Right atrium auricular region (tissue), 2 donors: ENCODE measurements around the gene AP3S1. TPM values are rescaled to one million over a fixed set of nuclear protein-coding genes. Genes with fewer than 3 reads are reported as not detected.
"Not testable (repeated sequence)": the region's sequence is repeated elsewhere in the genome, so short reads cannot be mapped to it uniquely, and the experiment has no call there.

Experiments
- DNase-seq: peaks from one replicate; pipeline ENCODE4 v3.0.0-alpha.2; 2019; ENCODE audit warnings: low spot score
- H3K27ac ChIP-seq, 2 donors: fragments of 200-600 bp; sonication (generic); 1 replicate in 1 of 2; 2 replicates in 1 of 2; pipeline ENCODE4 v1.5.1; 2016 to 2019
- H3K27me3 ChIP-seq, 2 donors: fragments of 200-600 bp; sonication (generic); one replicate each; pipeline versions ENCODE4 v1.5.1 to v1.6.0; 2017 to 2019
- H3K36me3 ChIP-seq: fragments of 200-600 bp; sonication (generic); one replicate; pipeline ENCODE4 v1.5.1; 2016
- H3K4me1 ChIP-seq, 2 donors: fragments of 200-600 bp; sonication (generic); one replicate each; pipeline versions ENCODE4 v1.5.1 to v1.6.0; 2017 to 2019
- H3K4me3 ChIP-seq, 2 donors: fragments of 200-600 bp; sonication (generic); 1 replicate in 1 of 2; 2 replicates in 1 of 2; pipeline ENCODE4 v1.5.1; 2017 to 2019; ENCODE audit warnings: mild to moderate bottlenecking in 1 of 2, moderate library complexity in 1 of 2
- H3K9me3 ChIP-seq, 2 donors: fragments of 200-600 bp; sonication (generic); one replicate each; pipeline ENCODE4 v1.5.1; 2019
- CTCF ChIP-seq, 2 donors: fragments of 200-600 bp; sonication (generic); IDR thresholded peaks; one replicate each; pipeline ENCODE4 v1.5.1; 2019; ENCODE audit warnings: antibody characterized with exemption in 2 of 2
- total RNA-seq, 2 donors: library from RNA; depleted of rRNA; stranded (reverse); fragments of >200 nt; gene quantifications; one replicate each; pipeline ENCODE4 v1.1.0, GENCODE V29; 2016

Gene AP3S1
- total RNA-seq, 2 donors from 2014 or later: 50.1 to 63.4 TPM

GRCh38 chr5:115873392-115873791 lies 31.7 kb downstream of the AP3S1 start:
- H3K9me3 ChIP-seq: no peaks in the 10 kb centered on the region
- TF ChIP-seq CTCF (IDR thresholded peaks at IDR 0.05): no peak
- no peak overlapping the region for H3K4me3 ChIP-seq
- H3K27ac ChIP-seq: no peak overlapping the region
- DNase-seq: no peak
- H3K27me3 ChIP-seq: no peaks in the 10 kb centered on the region
- peaks cover 28% of the 10 kb centered on the region for H3K36me3 ChIP-seq
- no peaks in the 10 kb centered on the region for H3K4me1 ChIP-seq

- Histone ChIP-seq H3K4me1 (no peaks in the 10 kb centered on the region), H3K27ac (no peak overlapping the region), H3K36me3 (peaks cover 21% of the 10 kb centered on the region), H3K9me3 (no peaks in the 10 kb centered on the region), H3K27me3 (no peaks in the 10 kb centered on the region), H3K4me3 (no peak overlapping the region)
- no peak for DNase-seq
- peak in 1 of 2 donors; percentile 32 for TF ChIP-seq CTCF (IDR thresholded peaks at IDR 0.05)
These were observed 33.7 kb downstream of the AP3S1 start for GRCh38 chr5:115875447-115875846.

GRCh38 chr5:115877342-115877741 lies 35.6 kb downstream of the AP3S1 start:
- not testable (repeated sequence) for H3K9me3 ChIP-seq, H3K4me1 ChIP-seq, DNase-seq, H3K27me3 ChIP-seq, H3K4me3 ChIP-seq, H3K36me3 ChIP-seq, H3K27ac ChIP-seq

GRCh38 chr5:115882434-115882833 lies 40.7 kb downstream of the AP3S1 start:
- H3K4me3 ChIP-seq, H3K9me3 ChIP-seq, H3K36me3 ChIP-seq, DNase-seq, H3K27me3 ChIP-seq, H3K4me1 ChIP-seq, H3K27ac ChIP-seq: not testable (repeated sequence)

GRCh38 chr5:115884704-115885103 lies 43.0 kb downstream of the AP3S1 start:
- Histone ChIP-seq H3K27ac (no peak overlapping the region), H3K27me3 (no peaks in the 10 kb centered on the region), H3K36me3 (peaks cover 9% of the 10 kb centered on the region), H3K4me3 (no peak overlapping the region), H3K4me1 (no peaks in the 10 kb centered on the region), H3K9me3 (no peaks in the 10 kb centered on the region)
- TF ChIP-seq CTCF (IDR thresholded peaks at IDR 0.05): no peak
- DNase-seq: no peak

GRCh38 chr5:115885208-115885607 lies 43.5 kb downstream of the AP3S1 start:
- not testable (repeated sequence) for H3K27me3 ChIP-seq, H3K9me3 ChIP-seq, H3K4me3 ChIP-seq, H3K36me3 ChIP-seq, H3K27ac ChIP-seq, H3K4me1 ChIP-seq, DNase-seq

GRCh38 chr5:115888027-115888426 lies 46.3 kb downstream of the AP3S1 start:
- H3K27ac ChIP-seq: no peak overlapping the region
- no peaks in the 10 kb centered on the region for H3K27me3 ChIP-seq
- TF ChIP-seq CTCF (IDR thresholded peaks at IDR 0.05): no peak
- no peaks in the 10 kb centered on the region for H3K36me3 ChIP-seq
- no peak for DNase-seq
- no peaks in the 10 kb centered on the region for H3K9me3 ChIP-seq
- no peaks in the 10 kb centered on the region for H3K4me1 ChIP-seq
- H3K4me3 ChIP-seq: no peak overlapping the region
